Karpas-422 (cell line): ENCODE data around the gene CEP20. TPM values are rescaled to one million over a fixed set of nuclear protein-coding genes. Genes with fewer than 3 reads are reported as not detected.

Source experiments
- DNase-seq: peaks from one replicate; pipeline ENCODE4 v3.0.0-alpha.2; 2015
- H2AFZ ChIP-seq: fragments of 200-600 bp; sonication (generic); 2 replicates; pipeline ENCODE4 v1.6.1; 2014; ENCODE audit warnings: antibody characterized with exemption, low read length, mixed read lengths
- H3K27ac ChIP-seq: fragments of 200-600 bp; sonication (generic); 2 replicates; pipeline ENCODE4 v1.5.1; 2014; ENCODE audit warnings: mild to moderate bottlenecking, low read length, moderate library complexity
- H3K27me3 ChIP-seq: fragments of 200-600 bp; sonication (generic); 2 replicates; pipeline ENCODE4 v1.6.1; 2014; ENCODE audit warnings: low read length, mixed read lengths
- H3K36me3 ChIP-seq: fragments of 200-600 bp; sonication (generic); 2 replicates; pipeline ENCODE4 v1.6.1; 2014; ENCODE audit warnings: low read length, mixed read lengths; ENCODE audit not compliant: insufficient read depth
- H3K4me1 ChIP-seq: fragments of 200-600 bp; sonication (generic); 2 replicates; pipeline ENCODE4 v1.6.1; 2014; ENCODE audit warnings: mild to moderate bottlenecking, low read length, mixed read lengths
- H3K4me2 ChIP-seq: fragments of 200-600 bp; sonication (generic); 2 replicates; pipeline ENCODE4 v1.6.1; 2014; ENCODE audit warnings: low read length, low read depth, mild to moderate bottlenecking; ENCODE audit not compliant: poor library complexity, severe bottlenecking
- H3K4me3 ChIP-seq: fragments of 200-600 bp; sonication (generic); 2 replicates; pipeline ENCODE4 v1.5.1; 2014; ENCODE audit warnings: mild to moderate bottlenecking, antibody characterized with exemption, low read length, mixed read lengths
- H3K79me2 ChIP-seq: fragments of 200-600 bp; sonication (generic); 2 replicates; pipeline ENCODE4 v1.6.1; 2014; ENCODE audit warnings: mild to moderate bottlenecking, low read length, mixed read lengths
- H3K9ac ChIP-seq: fragments of 200-600 bp; sonication (generic); 2 replicates; pipeline ENCODE4 v1.6.0; 2014; ENCODE audit warnings: low read length
- H3K9me2 ChIP-seq: fragments of 200-600 bp; sonication (generic), shearing (Covaris generic); replicated peaks from 2 replicates; pipeline ENCODE4 v1.6.0; 2014; ENCODE audit warnings: mild to moderate bottlenecking, low read length, moderate library complexity; ENCODE audit not compliant: insufficient read depth
- H3K9me3 ChIP-seq: fragments of 300-700, 200-600 bp; sonication (generic); 2 replicates; pipeline ENCODE4 v1.6.1; 2014; ENCODE audit warnings: low read length, mixed read lengths
- H4K20me1 ChIP-seq: fragments of 200-600 bp; sonication (generic); 2 replicates; pipeline ENCODE4 v1.6.1; 2014; ENCODE audit warnings: mild to moderate bottlenecking, antibody characterized with exemption, low read length, low read depth; ENCODE audit not compliant: insufficient read depth
- total RNA-seq: library from RNA; depleted of rRNA; stranded (reverse); fragments of >200 nt; shearing (Covaris generic); gene quantifications from 2 replicates; pipeline ENCODE4 v1.2.3, GENCODE V29; 2014; ENCODE audit warnings: low replicate concordance

The CEP20 gene
- total RNA-seq, 1 experiment from 2014 or later, result 45.3 TPM

DNA sequence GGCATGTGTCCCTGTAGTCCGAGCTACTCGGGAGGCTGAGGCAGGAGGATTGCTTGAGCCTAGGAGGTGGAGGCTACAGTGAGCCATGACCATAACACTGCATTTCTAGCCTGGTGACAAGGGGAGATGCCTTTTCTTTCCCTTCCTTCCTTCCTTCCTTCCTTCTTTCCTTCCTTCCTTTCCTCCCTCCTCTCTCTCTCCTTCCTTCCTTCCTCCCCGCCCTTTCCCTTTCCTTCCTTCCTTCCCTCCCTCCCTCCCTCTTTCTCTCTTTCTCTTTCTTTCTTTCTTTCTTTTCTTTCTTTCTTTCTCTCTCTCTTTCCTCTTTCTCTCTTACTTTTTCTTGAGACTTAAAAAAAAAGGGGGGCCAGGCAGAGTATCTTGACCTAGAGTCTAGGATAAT lies 3.1 kb upstream of the CEP20 start:
- no peak for DNase-seq
- Histone ChIP-seq H3K9ac (no peak overlapping the region), H4K20me1 (0 out of 2 replicates have a peak, but pooled peaks cover 5% of the 10 kb centered on the region), H3K4me2 (no peak overlapping the region), H3K4me1 (peaks cover 18% of the 10 kb centered on the region), H3K27me3 (no peaks in the 10 kb centered on the region), H3K27ac (no peak overlapping the region), H2AFZ (no peak overlapping the region), H3K4me3 (no peak overlapping the region), H3K79me2 (peaks cover 19% of the 10 kb centered on the region), H3K9me2 (no peaks in the 10 kb centered on the region), H3K9me3 (no peaks in the 10 kb centered on the region), H3K36me3 (peaks cover 4% of the 10 kb centered on the region; the same call in 1 of the 2 replicates)

DNA sequence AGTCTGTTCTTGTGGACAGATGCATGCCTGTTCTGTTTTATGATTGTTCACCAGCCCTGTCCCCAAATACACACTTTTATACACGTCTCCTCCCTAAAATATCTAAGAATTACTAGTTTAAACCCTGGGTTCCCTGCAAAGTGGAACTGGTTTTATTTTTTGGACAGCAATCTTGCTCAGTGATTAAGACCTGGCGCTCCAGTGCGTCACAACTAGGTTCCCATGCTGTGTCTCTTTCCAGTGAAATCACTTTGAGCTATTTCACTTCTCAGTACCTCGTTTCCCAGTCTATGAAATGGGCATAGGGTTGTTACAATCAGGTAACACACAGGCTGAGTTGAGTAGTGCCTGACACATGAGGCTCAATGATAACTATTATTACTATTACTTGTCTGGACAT lies 1.1 kb downstream of the CEP20 start:
- peaks cover 52% of the 10 kb centered on the region for H3K79me2 ChIP-seq
- peaks cover 11% of the 10 kb centered on the region; the same call in 1 of the 2 replicates for H3K36me3 ChIP-seq
- H3K27me3 ChIP-seq, result no peaks in the 10 kb centered on the region
- H3K9me3 ChIP-seq, result no peaks in the 10 kb centered on the region
- H3K4me1 ChIP-seq, result peaks cover 21% of the 10 kb centered on the region
- H3K4me2 ChIP-seq, result peak overlapping the region; percentile 97
- peak overlapping the region; percentile 95 for H3K9ac ChIP-seq
- no peak overlapping the region for H2AFZ ChIP-seq
- 0 out of 2 replicates have a peak, but pooled peaks cover 5% of the 10 kb centered on the region for H4K20me1 ChIP-seq
- no peaks in the 10 kb centered on the region for H3K9me2 ChIP-seq
- no peak overlapping the region for H3K27ac ChIP-seq
- H3K4me3 ChIP-seq, result peak overlapping the region; percentile 100
- no peak for DNase-seq

DNA sequence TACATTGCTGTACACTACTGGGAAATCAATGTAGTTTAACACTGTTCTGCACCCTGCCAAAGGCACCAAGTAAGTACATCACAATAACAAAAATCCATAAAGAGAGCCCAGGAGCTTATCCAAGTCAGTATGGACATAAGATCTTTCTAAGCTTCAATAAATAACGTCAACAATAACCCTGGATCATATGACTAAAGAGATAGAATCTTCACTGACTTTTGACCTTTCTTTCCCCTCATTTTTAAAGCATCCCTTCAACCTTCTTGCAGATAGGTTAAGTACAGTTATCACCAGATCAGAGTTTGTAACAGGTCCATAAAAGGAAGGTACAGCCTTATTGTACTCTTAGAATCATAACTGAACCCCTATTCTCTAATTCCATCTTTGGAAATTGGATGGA lies 2.3 kb downstream of the CEP20 start:
- H3K4me3 ChIP-seq, result no peak overlapping the region
- H3K36me3 ChIP-seq, result peaks cover 17% of the 10 kb centered on the region; the same call in 1 of the 2 replicates
- no peak overlapping the region for H3K4me2 ChIP-seq
- H3K9me2 ChIP-seq, result no peaks in the 10 kb centered on the region
- no peak overlapping the region for H3K27ac ChIP-seq
- H3K9me3 ChIP-seq, result no peaks in the 10 kb centered on the region
- H4K20me1 ChIP-seq, result 0 out of 2 replicates have a peak, but pooled peaks cover 5% of the 10 kb centered on the region
- peaks cover 21% of the 10 kb centered on the region for H3K4me1 ChIP-seq
- no peak overlapping the region for H3K9ac ChIP-seq
- DNase-seq, result no peak
- H3K27me3 ChIP-seq, result no peaks in the 10 kb centered on the region
- peaks cover 58% of the 10 kb centered on the region for H3K79me2 ChIP-seq
- no peak overlapping the region for H2AFZ ChIP-seq

DNA sequence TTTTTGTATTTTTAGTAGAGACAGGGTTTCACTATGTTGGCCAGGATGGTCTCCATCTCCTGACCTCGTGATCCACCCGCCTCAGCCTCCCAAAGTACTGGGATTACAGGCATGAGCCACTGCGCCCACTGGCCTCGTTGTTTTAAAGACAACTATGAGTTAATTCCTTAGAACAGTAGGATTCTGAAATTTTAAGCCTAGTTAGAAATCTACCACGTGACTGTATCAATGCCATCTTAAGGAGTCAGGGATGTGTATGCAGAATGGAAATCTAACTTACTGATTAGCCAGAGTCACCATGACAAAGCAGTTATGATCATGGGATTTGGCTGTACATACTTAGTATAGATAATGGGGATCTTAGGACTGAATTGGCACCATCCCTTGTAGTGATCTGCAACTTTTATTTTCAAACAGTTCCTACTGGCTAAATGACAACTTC lies 2.8 kb downstream of the CEP20 start:
- Histone ChIP-seq H3K9ac (no peak overlapping the region), H3K4me1 (peaks cover 22% of the 10 kb centered on the region), H3K27ac (no peak overlapping the region), H2AFZ (no peak overlapping the region), H3K27me3 (no peaks in the 10 kb centered on the region), H3K4me3 (no peak overlapping the region), H4K20me1 (0 out of 2 replicates have a peak, but pooled peaks cover 5% of the 10 kb centered on the region), H3K9me3 (no peaks in the 10 kb centered on the region), H3K36me3 (peaks cover 17% of the 10 kb centered on the region; the same call in 1 of the 2 replicates), H3K79me2 (peaks cover 63% of the 10 kb centered on the region), H3K9me2 (no peaks in the 10 kb centered on the region), H3K4me2 (no peak overlapping the region)
- no peak for DNase-seq

DNA sequence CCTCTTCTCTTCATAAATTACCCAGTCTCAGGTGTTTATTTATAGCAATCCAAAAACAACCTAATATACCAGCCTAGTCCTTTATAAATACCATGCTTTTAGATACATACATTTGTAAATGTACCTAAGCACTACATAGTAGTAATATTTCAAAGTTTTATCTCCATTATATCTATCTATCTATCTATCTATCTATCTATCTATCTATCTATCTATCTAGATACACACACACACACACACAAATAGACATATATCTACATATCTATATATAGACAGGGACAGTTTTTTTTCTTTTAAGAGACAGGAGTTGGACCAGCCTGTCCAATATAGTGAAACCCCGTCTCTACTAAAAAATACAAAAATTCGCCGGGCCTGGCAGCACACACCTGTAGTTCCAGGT lies 5.8 kb downstream of the CEP20 start:
- Histone ChIP-seq H3K4me1 (peaks cover 16% of the 10 kb centered on the region), H3K27me3 (no peaks in the 10 kb centered on the region), H2AFZ (no peak overlapping the region), H3K27ac (no peak overlapping the region), H3K9me2 (no peaks in the 10 kb centered on the region), H3K4me2 (no peak overlapping the region), H3K36me3 (peaks cover 17% of the 10 kb centered on the region; the same call in 1 of the 2 replicates), H3K79me2 (peaks cover 72% of the 10 kb centered on the region), H3K9ac (no peak overlapping the region), H4K20me1 (0 out of 2 replicates have a peak, but pooled peaks cover 5% of the 10 kb centered on the region), H3K4me3 (no peak overlapping the region), H3K9me3 (no peaks in the 10 kb centered on the region)
- DNase-seq, result no peak

DNA sequence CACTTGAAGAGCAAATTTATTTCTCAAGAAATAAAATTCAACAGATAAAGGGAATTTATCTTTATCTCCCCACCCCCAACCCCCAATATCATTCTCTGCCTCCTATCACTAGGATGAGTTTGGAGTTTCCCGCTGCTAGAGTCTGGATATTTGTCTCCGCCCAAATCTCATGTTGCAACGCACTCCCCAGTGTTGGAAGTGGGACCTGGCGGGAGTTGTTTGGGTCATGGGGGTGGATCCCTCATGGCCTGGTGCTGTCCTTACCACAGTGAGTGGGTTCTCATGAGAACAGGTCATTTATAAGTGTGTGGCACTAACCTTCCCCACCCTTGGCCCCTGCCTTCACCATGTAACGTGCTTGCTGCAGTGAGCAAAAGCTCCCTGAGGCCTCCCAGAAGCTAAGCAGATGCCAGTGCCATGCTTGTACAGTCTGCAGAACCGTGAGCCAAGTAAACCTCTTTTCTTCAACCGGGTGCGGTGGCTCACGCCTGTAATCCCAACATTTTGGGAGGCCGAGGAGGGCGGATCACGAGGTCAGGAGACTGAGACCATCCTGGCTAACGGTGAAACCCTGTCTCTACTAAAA lies 6.5 kb downstream of the CEP20 start:
- Histone ChIP-seq H3K4me2 (no peak overlapping the region), H3K79me2 (peaks cover 66% of the 10 kb centered on the region), H3K27me3 (no peaks in the 10 kb centered on the region), H3K27ac (no peak overlapping the region), H3K4me3 (no peak overlapping the region), H3K9me3 (no peaks in the 10 kb centered on the region), H2AFZ (no peak overlapping the region), H3K4me1 (peaks cover 9% of the 10 kb centered on the region), H3K36me3 (peaks cover 13% of the 10 kb centered on the region; the same call in 1 of the 2 replicates), H3K9ac (no peak overlapping the region), H4K20me1 (no peaks in the 10 kb centered on the region), H3K9me2 (no peaks in the 10 kb centered on the region)
- DNase-seq, result no peak

DNA sequence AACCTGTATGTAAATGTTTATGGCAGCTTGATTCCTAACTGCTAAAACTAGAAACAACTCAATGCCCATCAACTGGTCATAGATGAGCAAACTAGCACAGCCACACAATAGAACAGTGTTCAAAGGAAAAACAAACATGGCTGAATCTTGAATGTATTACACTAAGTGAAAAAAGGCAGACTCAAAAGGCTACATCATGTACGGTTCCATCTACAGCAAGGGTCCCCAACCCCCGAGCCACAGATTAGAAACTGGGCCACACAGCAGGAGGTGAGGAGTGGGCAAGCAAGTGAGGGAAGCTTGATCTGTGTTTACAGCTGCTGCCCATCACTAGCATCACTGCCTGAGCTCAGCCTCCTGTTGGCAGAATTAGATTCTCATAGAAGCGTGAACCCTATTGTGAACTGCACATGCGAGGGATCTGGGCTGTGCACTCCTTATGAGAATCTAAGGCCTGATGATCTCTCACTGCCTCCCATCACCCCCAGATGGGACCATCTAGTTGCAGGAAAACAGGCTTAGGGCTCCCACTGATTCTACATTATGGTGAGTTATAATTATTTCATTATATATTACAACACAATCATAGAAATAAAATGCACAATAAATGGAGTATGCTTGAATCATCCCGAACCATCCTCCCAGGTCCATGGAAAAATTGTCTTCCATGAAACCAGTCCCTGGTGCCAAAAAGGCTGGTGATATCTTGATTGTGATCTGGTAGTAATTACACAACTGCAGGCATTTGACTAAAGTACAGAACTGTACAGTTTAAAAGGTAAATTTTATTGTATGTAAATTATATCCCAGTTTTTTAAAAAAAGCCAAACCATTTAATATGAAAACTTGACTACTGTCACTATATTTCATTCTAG lies 7.7 kb downstream of the CEP20 start:
- peaks cover 13% of the 10 kb centered on the region; the same call in 1 of the 2 replicates for H3K36me3 ChIP-seq

DNA sequence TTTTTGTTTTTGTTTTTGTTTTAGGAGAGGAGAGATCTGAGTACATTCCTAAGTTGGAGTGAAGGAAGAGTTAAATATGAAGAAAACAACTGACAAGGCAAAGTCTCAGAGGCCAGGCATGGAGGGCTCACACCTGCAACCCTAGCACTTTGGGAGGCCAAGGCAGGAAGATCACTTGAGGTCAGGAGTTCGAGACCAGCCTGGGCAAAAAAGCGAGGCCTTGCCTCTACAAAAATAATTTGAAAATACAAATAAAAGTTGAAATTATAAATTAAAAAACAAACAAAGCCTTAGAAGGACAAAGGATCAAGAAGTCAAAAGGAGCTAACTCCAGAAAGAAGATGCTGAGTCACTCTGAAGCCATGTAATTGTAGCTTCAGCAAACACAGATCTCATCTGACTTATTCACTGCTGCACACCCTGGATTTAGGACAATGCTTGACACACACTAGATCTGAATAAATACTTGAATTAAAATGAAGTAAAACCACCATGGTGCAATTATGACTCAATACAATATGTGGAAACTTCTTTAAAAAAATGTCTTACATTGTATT lies 9.1 kb downstream of the CEP20 start:
- H3K36me3 ChIP-seq, result peaks cover 14% of the 10 kb centered on the region; the same call in 1 of the 2 replicates
- no peaks in the 10 kb centered on the region for H3K9me2 ChIP-seq
- H3K4me2 ChIP-seq, result no peak overlapping the region
- DNase-seq, result no peak
- H3K4me3 ChIP-seq, result no peak overlapping the region
- H3K9me3 ChIP-seq, result no peaks in the 10 kb centered on the region
- H3K79me2 ChIP-seq, result peaks cover 43% of the 10 kb centered on the region
- no peak overlapping the region for H2AFZ ChIP-seq
- peaks cover 5% of the 10 kb centered on the region; the same call in 1 of the 2 replicates for H3K4me1 ChIP-seq
- H4K20me1 ChIP-seq, result no peaks in the 10 kb centered on the region
- no peak overlapping the region for H3K9ac ChIP-seq
- H3K27ac ChIP-seq, result 0 out of 2 replicates have a peak overlapping the region, but pooled peaks have one; percentile 18
- H3K27me3 ChIP-seq, result no peaks in the 10 kb centered on the region

More for the DNA sequence above, 7.7 kb downstream of the CEP20 start:
- Histone ChIP-seq H3K27ac (no peak overlapping the region), H3K4me1 (peaks cover 5% of the 10 kb centered on the region; the same call in 1 of the 2 replicates), H3K9ac (no peak overlapping the region), H3K27me3 (no peaks in the 10 kb centered on the region), H3K9me2 (no peaks in the 10 kb centered on the region), H4K20me1 (no peaks in the 10 kb centered on the region), H3K4me2 (no peak overlapping the region), H2AFZ (no peak overlapping the region), H3K9me3 (no peaks in the 10 kb centered on the region), H3K4me3 (no peak overlapping the region), H3K79me2 (peaks cover 53% of the 10 kb centered on the region)
- no peak for DNase-seq
